ENCODE measurements around the gene TACR1.
"Not testable (repeated sequence)": the region's sequence is repeated elsewhere in the genome, so short reads cannot be mapped to it uniquely, and the experiment has no call there.

TACR1 gene, protein sequence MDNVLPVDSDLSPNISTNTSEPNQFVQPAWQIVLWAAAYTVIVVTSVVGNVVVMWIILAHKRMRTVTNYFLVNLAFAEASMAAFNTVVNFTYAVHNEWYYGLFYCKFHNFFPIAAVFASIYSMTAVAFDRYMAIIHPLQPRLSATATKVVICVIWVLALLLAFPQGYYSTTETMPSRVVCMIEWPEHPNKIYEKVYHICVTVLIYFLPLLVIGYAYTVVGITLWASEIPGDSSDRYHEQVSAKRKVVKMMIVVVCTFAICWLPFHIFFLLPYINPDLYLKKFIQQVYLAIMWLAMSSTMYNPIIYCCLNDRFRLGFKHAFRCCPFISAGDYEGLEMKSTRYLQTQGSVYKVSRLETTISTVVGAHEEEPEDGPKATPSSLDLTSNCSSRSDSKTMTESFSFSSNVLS

GRCh38 chr2:75199428-75200011 lies at the start of gene TACR1:
Gene TACR1 (minus strand): TSS chr2:75199520. CDS start chr2:75198934, 586 bp downstream.
- in situ Hi-C loops (cut with HindIII; ENCODE audit: low sequenced_read_pairs) = no loop called here

DNA sequence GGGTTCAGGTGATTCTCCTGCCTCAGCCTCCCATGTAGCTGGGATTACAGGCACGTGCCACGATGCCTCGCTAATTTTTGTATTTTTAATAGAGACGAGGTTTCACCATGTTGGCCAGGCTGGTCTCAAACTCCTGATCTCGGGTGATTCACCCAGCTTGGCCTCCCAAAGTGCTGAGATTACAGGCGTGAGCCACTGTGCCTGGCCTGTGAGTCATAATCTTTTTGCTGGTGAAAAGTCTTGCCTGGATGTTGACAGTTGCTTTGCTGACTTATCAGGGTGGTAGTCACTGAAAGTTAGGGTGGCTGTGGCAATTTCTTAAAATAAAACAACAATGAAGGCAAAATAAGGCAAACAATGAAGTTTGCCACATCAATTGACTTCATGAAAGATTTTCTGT lies 49.3 kb upstream of the TACR1 start:
- in situ Hi-C loops (cut with HindIII; ENCODE audit: low sequenced_read_pairs) = not testable (repeated sequence)

DNA sequence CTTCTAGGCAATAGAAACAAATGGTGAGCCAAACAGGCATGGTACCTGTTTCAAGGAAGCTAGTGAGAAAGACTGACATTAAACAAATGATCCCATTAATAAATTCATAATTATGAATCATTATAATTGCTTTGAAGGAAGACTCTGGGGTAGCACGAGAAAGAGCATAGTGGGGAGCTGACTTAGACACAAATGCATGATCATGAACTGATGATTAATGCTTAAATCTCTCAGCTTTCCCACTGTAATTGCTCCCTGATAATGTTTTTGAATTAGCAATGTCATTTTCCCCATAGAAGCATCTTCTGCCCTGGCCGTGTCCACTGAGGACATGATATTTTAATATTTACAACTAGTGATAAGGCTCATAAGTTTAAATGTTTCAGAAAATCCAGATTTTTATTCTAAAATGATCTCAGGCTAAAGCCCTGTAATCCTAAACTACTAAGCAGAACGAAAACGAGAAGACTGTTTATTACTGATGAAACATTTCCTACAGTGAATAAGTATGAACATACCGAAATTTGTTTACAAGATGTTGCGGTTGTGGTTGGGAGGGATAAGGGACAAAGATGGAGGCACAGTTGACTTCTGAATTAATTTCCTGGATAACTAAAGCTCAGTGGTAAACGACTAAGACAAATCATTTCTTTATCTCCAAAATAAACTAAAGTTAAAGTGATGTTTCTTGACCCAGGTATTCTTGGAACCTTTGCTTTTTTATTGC lies 47.3 kb upstream of the TACR1 start:
- in situ Hi-C loops (cut with HindIII; ENCODE audit: low sequenced_read_pairs) = no loop called here

GRCh38 chr2:75243219-75243618 lies 43.9 kb upstream of the TACR1 start:
- in situ Hi-C loops (cut with HindIII; ENCODE audit: low sequenced_read_pairs) = no loop called here

DNA sequence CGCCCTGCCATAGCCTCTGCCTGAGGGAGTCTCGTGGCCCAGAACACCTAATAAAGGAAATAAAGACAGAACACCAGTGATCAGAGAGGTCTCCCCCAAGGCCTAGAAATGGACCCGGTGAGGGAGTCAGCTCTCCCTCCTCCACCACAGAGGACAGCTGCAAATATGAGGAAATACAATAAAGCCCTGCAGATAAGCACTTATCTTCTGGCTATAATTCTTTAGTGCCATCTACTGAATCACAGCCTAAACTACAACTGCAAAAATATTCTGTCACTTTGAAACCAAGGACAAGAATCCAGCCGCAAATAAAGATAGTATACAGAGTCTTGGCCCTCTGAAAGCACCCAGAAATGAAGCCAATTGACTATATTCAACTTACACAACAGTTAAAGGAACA lies 42.4 kb upstream of the TACR1 start:
- in situ Hi-C loops (cut with HindIII; ENCODE audit: low sequenced_read_pairs) = no loop called here

GRCh38 chr2:75238670-75239330 lies 39.5 kb upstream of the TACR1 start:
- in situ Hi-C loops (cut with HindIII; ENCODE audit: low sequenced_read_pairs) = no loop called here

GRCh38 chr2:75237296-75237695 lies 38.0 kb upstream of the TACR1 start:
- in situ Hi-C loops (cut with HindIII; ENCODE audit: low sequenced_read_pairs) = no loop called here

- in situ Hi-C loops (cut with HindIII; ENCODE audit: low sequenced_read_pairs) = loop anchor here (5.0 kb wide), 1 partner anchor 63 kb away; no protein-coding TSS in a partner anchor
Measured at GRCh38 chr2:75233965-75234364, 34.6 kb upstream of the TACR1 start.

DNA sequence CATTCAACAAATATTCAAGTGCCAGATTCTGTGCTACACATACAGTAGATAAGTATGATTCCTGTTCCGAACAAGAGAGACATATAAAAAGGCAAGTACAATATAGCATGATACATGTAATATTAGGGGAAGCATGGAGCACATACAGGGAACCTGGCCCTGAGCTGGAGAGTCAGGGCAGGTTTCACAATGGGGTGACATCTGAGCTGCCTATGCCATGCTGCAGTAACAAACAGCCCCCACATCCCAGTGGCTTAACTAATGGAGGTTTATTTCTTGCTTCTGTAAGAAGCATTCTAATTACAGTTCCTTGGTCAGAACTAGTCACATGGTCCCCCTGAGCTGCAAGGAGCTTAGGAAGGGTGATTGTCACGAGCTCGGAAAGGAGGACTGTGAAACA lies 27.3 kb upstream of the TACR1 start:
- in situ Hi-C loops (cut with HindIII; ENCODE audit: low sequenced_read_pairs) = no loop called here

- in situ Hi-C loops (cut with HindIII; ENCODE audit: low sequenced_read_pairs) = no loop called here
Measured at GRCh38 chr2:75226099-75226498, 26.8 kb upstream of the TACR1 start.

GRCh38 chr2:75224636-75225094 lies 25.3 kb upstream of the TACR1 start:
- in situ Hi-C loops (cut with HindIII; ENCODE audit: low sequenced_read_pairs) = no loop called here

DNA sequence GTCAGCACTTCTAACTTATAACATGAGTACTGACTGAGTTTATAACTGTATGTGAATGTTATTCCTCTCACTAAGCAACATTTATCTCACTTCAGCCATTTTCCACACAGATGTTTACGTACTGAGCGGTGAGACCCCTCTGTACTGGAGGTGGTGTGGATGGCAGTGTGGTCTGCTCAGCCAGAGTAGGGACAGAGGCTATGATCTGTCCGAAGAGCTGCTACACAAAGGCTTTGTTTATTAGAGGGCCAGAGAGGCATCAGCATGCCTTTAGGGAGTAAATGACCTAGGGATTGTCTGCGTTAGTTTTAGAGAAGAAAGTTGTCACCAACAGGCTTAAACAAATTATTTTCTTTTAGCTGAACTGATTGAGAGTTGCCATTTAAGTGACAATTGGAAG lies 23.2 kb upstream of the TACR1 start:
- in situ Hi-C loops (cut with HindIII; ENCODE audit: low sequenced_read_pairs) = no loop called here

DNA sequence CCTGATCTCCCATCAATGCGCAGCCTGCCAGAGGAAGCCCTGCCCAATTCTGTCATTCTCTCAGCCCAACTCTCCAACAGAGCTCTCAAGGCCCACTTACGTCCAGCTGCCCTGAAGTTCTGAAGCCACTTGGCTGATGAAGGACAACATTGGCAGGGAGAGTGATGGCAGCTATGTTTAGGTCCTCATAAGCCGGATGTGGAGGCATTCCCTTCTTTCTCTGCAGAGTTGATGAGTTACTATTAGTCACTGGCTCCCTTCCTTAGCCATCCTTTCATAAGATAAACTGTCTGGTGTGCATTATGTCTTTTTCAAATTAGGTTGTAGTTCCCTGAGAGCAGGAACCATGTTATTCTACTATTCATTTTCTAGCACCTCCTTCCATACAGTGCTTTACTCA lies 22.5 kb upstream of the TACR1 start:
- in situ Hi-C loops (cut with HindIII; ENCODE audit: low sequenced_read_pairs) = no loop called here

DNA sequence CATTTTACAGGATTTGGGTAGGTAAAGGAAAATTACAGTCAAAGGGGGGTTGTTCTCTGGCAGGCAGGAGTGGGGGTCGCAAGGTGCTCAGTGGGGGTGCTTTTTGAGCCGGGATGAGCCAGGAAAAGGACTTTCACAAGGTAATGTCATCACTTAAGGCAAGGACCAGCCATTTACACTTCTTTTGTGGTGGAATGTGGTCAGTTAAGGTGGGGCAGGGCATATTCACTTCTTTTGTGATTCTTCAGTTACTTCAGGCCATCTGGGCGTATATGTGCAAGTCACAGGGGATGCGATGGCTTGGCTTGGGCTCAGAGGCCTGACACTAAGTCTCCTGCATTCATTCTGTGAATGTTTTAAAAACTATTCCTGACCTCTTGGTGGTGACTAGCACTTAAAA lies 19.9 kb upstream of the TACR1 start:
- in situ Hi-C loops (cut with HindIII; ENCODE audit: low sequenced_read_pairs) = not testable (repeated sequence)

DNA sequence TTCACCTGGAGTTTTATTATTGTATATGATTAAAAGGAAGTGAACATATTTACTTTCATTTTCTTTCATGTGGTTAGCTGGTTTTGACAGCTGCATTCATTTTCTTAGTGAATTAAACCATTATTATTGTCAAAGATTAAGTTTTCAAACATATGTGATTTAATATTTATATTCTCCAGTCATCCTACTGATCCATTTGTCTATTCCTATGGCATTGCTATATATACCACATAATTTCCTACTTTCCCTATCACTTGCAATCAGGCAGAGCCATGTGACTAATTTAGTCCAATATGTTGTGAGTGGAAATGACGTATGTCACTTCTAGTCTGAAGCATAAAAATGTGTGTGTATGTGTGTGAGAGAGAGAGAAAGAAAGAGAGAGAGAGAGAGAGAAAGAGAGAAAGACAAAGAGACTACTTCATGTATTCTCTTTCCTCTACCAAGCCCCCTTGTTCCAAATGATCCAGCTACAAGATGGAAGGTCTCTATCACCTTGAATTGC lies 12.0 kb upstream of the TACR1 start:
- in situ Hi-C loops (cut with HindIII; ENCODE audit: low sequenced_read_pairs) = no loop called here

- in situ Hi-C loops (cut with HindIII; ENCODE audit: low sequenced_read_pairs) = no loop called here
Measured at GRCh38 chr2:75210409-75210808, 11.1 kb upstream of the TACR1 start.

DNA sequence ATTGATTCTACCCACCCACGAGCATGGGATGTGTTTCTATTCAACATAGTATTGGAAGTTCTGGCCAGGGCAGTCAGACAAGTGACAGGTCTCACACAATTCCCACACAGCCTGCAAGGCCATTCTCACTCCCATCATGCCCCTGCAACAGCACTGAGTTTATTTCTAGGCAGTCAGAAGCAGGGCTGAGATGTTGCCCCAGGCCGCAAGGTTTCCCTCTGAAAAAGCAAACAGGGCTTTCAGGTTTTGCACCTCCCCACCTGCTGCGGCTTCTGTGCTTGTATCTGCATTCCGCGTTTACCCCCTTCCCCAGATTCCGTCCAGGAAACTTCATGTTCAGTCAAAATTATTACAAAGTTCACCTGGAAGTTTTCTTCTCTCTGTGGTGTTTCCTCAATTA lies 9.4 kb upstream of the TACR1 start:
- in situ Hi-C loops (cut with HindIII; ENCODE audit: low sequenced_read_pairs) = no loop called here

GRCh38 chr2:75204833-75205232 lies 5.5 kb upstream of the TACR1 start:
- in situ Hi-C loops (cut with HindIII; ENCODE audit: low sequenced_read_pairs) = no loop called here

DNA sequence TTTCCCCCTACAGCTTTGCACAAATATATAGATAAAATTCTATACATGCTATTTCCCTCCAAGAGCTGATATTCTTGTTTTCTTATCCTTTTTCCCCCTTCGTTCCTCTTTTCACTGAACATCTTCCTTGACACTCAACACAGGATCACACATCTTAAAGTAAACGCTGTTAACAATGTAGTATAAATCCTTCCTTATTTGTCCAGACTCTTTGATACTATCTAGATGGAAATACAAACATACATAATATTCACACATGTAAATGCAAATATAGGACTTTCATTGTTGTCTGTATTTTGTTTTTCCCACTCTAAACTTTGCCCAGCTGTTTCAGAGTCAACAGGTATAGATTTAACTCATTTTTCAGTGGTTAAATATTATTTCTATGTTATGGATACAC lies 3.0 kb upstream of the TACR1 start:
- in situ Hi-C loops (cut with HindIII; ENCODE audit: low sequenced_read_pairs) = no loop called here

- in situ Hi-C loops (cut with HindIII; ENCODE audit: low sequenced_read_pairs) = no loop called here
Measured at GRCh38 chr2:75200140-75201096, 1.1 kb upstream of the TACR1 start.

All from DLD1 (cell line).